ENCODE results near the gene ART1.

ART1 gene

GRCh38 chr11:3666023-3666530, 21.1 kb downstream of the ART1 start:
- DNase-seq: no peak

- DNase-seq: no peak
Observed at GRCh38 chr11:3667149-3668035, 22.5 kb downstream of the ART1 start.

GRCh38 chr11:3669128-3669527, 24.2 kb downstream of the ART1 start:
- DNase-seq: no peak

DNA sequence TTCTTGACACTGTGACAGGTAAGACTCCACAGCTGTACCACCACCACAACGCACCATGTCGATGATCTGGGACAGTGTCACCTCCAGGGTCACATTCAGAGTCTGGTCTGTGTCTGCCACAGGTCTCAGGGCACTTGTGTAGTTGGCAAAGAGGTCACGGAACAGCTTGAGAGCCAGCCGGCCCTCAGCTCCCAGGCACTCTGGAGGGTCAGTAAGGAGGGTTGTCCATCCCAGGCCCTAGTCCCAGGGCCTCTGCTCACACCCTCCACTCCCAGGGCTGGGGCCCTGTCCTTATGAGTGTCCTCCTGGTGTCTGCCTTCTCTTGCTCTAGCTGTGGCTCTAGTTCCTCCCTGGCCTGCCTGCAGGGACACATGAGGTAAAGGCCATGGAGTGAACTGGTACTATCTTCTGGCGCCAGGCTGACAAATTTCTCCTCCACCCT, 24.8 kb downstream of the ART1 start:
- no peak for DNase-seq

DNA sequence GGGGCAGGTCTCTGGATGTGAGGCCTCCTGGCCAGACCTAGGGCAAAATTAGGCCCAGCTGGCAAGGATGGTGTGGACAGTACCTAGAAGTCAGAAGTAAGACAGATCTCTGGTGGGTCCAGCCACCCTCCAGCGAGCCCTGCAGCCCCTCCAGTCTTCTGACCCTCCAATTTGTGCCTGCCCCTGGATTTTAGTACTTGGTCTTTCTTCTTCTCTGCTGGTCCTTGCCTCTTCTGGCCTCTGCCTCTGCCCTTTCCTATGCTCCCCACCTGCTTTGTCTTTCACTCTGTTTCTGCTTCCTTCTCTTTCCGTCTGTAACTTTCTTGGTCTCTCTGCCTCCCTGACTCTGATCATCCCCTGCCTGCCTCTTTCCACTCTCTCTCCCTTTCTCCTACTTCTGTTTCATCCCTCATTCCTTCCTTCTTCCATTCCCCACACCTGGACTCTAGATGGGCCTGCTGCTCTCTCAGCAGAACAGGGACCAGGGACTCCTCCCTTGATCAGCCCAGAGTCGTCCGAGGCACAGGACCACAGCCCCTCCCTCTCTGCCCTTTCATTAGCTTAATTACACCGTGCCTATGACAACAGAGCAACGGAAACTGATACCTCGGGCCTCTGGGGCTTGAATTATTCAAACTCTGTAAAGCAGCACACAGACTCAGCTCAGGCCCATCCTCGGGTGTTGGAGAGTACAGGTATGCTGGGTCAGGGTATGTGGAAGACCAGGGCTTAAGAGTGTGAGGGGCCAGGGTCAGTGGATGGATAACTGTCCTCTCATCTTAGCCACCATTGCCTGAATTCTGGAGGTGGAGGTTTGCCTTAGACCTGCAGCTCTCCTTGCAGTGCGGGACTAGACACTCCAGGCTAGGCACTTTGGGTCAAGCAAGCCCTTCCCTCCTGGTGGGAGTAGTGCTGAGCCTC, 26.7 kb downstream of the ART1 start, which contains the start of gene CHRNA10:
CHRNA10 (minus strand) TSS at position 51 of the 921 bp plus-strand sequence. CDS start 72 bp downstream, outside the sequence.
- no peak for DNase-seq

GRCh38 chr11:3674189-3674588, 29.3 kb downstream of the ART1 start:
- DNase-seq: no peak

DNA sequence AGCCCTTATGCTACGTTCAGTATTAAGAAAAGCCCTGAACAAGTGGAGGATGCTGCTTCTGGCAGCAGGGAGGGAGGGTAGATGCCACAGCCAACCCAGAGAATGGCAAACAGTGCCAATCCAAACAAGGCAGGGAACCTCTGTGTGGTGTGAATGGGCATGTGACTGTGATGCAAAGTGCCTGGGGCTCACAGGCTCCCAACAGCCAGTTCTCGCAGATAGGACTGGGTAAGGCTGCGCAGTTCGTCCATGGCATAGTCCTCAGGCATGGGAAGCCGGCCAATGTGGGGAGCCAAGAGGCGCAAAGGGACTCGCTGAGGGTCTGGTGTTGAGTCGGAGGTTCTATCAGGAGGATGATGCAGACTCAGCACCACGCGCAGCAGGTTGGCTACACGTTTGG, 31.0 kb downstream of the ART1 start:
- no peak for DNase-seq

DNA sequence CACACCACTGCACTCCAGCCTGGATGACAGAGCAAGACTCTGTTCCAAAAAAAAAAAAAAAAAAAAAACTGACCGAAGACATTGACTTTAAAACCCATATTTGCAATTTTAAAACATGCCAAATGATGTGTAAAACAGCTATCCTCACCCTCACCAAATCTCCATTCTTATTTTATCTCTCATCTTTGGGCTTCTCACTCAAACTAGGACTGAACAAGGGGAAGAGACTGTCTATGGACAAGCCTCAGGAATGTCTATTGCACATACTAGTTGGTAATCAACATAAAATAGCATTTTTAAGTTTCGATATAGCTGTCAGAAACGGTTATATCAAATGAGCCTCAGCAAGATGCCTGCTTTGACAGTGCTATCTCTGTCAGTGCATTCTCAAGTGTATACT, 34.1 kb downstream of the ART1 start:
- no peak for DNase-seq

GRCh38 chr11:3683039-3683438, 38.1 kb downstream of the ART1 start:
- DNase-seq: no peak

DNA sequence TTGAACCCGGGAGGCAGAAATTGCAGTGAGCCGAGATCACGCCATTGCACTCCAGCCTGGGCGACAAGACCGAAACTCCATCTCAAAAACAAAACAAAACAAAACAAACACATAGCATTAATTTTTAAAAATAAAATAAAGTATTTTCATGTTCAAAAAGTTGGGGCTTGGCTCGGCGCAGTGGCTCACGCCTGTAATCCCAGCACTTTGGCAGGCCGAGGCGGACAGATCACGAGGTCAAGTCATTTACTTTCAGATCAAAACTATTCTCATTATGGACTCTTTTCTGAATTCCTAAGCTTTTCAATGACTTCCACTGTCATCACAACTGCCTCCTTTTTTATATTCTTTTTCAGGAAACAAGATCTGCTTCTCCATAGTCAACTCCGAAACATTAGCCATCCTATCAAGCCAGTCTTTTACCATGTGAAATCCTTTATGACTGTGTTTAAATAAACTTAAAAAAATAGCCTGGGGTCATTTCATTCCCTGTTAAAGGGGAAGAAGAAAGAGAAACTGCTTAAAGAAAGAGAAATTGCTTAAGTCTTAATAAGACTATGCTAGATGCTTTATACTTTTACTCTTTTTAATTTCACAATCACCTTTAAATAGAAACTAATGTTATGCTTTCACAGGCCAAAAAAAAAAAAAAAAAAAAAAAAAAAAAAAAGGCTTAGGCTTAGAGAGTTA, 39.3 kb downstream of the ART1 start:
- no peak for DNase-seq

- DNase-seq: no peak
Observed at GRCh38 chr11:3684819-3685172, 39.9 kb downstream of the ART1 start.

- no peak for DNase-seq
Observed at GRCh38 chr11:3685923-3686322, 41.0 kb downstream of the ART1 start.

DNA sequence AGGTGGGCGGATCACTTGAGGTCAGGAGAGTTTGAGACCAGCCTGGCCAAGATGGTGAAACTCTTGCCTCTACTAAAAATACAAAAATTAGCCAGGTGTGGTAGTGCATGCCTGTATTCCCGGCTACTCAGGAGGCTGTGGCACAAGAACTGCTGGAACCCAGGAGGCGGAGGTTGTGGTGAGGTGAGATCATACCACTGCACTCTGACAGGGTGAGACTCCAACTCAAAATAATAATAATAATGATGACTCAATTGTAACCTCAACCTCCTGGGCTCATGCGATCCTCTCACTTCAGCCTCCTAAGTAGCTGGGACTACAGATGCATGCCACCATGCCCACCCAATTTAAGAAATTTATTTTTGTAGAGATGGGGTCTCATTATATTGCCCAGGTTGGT, 41.8 kb downstream of the ART1 start:
- no peak for DNase-seq

DNA sequence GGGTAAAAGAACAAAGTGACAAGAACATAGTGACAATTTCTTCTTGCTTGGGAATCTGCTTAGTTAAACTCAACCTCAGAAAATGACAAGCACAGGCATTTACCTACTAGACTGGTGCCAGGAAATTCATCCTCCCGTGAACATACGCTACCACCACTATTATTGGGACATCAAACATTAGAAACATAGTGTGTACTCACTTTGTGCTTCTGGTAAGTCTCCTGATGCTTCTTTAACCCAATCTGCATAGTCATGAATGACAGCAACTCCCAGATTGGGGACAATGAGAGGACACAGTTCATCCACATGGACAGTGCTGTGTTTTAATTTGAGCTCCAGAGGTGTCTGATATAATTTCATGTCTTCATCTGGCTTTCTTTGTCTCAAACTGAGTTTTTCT, 55.5 kb downstream of the ART1 start:
- no peak for DNase-seq

GRCh38 chr11:3700910-3701309, 56.0 kb downstream of the ART1 start:
- DNase-seq: no peak

GRCh38 chr11:3703383-3703782, 58.5 kb downstream of the ART1 start:
- no peak for DNase-seq

- no peak for DNase-seq
Observed at GRCh38 chr11:3707176-3707575, 62.2 kb downstream of the ART1 start.

- DNase-seq: no peak
Observed at GRCh38 chr11:3709977-3710376, 65.0 kb downstream of the ART1 start.

GRCh38 chr11:3710485-3711259, 65.7 kb downstream of the ART1 start:
- no peak for DNase-seq

DNA sequence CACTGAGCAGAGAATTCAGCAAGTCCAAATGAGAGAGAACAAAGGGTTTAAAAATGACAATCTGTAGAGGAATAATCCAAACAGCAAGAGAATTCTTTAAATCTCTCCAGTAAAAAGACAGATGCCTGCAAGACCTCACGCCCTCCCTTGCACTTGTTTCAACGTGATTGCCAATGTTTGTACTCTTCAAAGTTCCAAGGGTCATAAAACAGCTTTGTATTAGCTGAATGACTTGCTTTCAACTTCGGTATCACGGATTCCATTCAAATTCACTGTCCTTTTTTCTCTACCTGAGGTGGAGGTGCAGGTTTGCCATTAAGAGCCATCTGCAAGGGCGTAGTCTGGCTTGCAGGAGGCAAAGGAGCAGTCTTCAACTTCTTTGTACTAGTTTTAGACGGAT, 67.3 kb downstream of the ART1 start:
- DNase-seq: no peak

Data from cortex of kidney (tissue), 1 donor.